Measurements from ENCODE around the gene SGPP1. TPM values are rescaled to one million over a fixed set of nuclear protein-coding genes. Genes with fewer than 3 reads are reported as not detected.
"Not testable (repeated sequence)": the region's sequence is repeated elsewhere in the genome, so short reads cannot be mapped to it uniquely, and the experiment has no call there.

Gene SGPP1
- polyA plus RNA-seq, 2 donors: 2.5 to 4.5 TPM

- WGBS, 2 donors: 89 to 95% methylated on average over 12 of the region's 12 CpGs
- no peaks in the 10 kb centered on the region for H3K36me3 ChIP-seq (ENCODE audit: control insufficient read depth in 2 of 2, insufficient read depth in 2 of 2, low read length in 1 of 2)
- no peak overlapping the region for H3K4me3 ChIP-seq (ENCODE audit: low read depth in 1 of 2, low read length in 2 of 2)
- no peaks in the 10 kb centered on the region for H3K27me3 ChIP-seq (ENCODE audit: control insufficient read depth in 1 of 2, insufficient read depth in 2 of 2, low read length in 2 of 2)
- H3K9me3 ChIP-seq (ENCODE audit: control insufficient read depth in 2 of 2, insufficient read depth in 1 of 2, low read depth in 1 of 2, low read length in 1 of 2): no peaks in the 10 kb centered on the region
- no peak overlapping the region for H3K27ac ChIP-seq (ENCODE audit: low read depth in 2 of 2, low read length in 1 of 2)
- no peaks in the 10 kb centered on the region for H3K4me1 ChIP-seq (ENCODE audit: control insufficient read depth in 2 of 2, insufficient read depth in 2 of 2, low read length in 1 of 2)
These were observed 64.2 kb downstream of the SGPP1 start for GRCh38 chr14:63663428-63664341.

- no peaks in the 10 kb centered on the region for H3K9me3 ChIP-seq (ENCODE audit: control insufficient read depth in 2 of 2, insufficient read depth in 1 of 2, low read depth in 1 of 2, low read length in 1 of 2)
- WGBS, 2 donors: 93 to 94% methylated on average over 8 of the region's 8 CpGs
These were observed 65.1 kb downstream of the SGPP1 start for GRCh38 chr14:63662776-63663175.

GRCh38 chr14:63661881-63662280 is 66.0 kb downstream of the SGPP1 start:
- H3K4me1 ChIP-seq (ENCODE audit: control insufficient read depth in 2 of 2, insufficient read depth in 2 of 2, low read length in 1 of 2); H3K27me3 ChIP-seq (ENCODE audit: control insufficient read depth in 1 of 2, insufficient read depth in 2 of 2, low read length in 2 of 2); H3K36me3 ChIP-seq (ENCODE audit: control insufficient read depth in 2 of 2, insufficient read depth in 2 of 2, low read length in 1 of 2); H3K9me3 ChIP-seq (ENCODE audit: control insufficient read depth in 2 of 2, insufficient read depth in 1 of 2, low read depth in 1 of 2, low read length in 1 of 2); H3K27ac ChIP-seq (ENCODE audit: low read depth in 2 of 2, low read length in 1 of 2); H3K4me3 ChIP-seq (ENCODE audit: low read depth in 1 of 2, low read length in 2 of 2): not testable (repeated sequence)
- 96 to 97% methylated on average over 10 of the region's 10 CpGs for whole genome bisulfite sequencing, 2 donors

More at GRCh38 chr14:63662776-63663175, 65.1 kb downstream of the SGPP1 start:
- H3K4me1 ChIP-seq (ENCODE audit: control insufficient read depth in 2 of 2, insufficient read depth in 2 of 2, low read length in 1 of 2): no peaks in the 10 kb centered on the region
- H3K4me3 ChIP-seq (ENCODE audit: low read depth in 1 of 2, low read length in 2 of 2): no peak overlapping the region
- no peak overlapping the region for H3K27ac ChIP-seq (ENCODE audit: low read depth in 2 of 2, low read length in 1 of 2)
- no peaks in the 10 kb centered on the region for H3K36me3 ChIP-seq (ENCODE audit: control insufficient read depth in 2 of 2, insufficient read depth in 2 of 2, low read length in 1 of 2)
- H3K27me3 ChIP-seq (ENCODE audit: control insufficient read depth in 1 of 2, insufficient read depth in 2 of 2, low read length in 2 of 2): no peaks in the 10 kb centered on the region

GRCh38 chr14:63659726-63660125 is 68.1 kb downstream of the SGPP1 start:
- H3K36me3 ChIP-seq (ENCODE audit: control insufficient read depth in 2 of 2, insufficient read depth in 2 of 2, low read length in 1 of 2): no peaks in the 10 kb centered on the region
- no peaks in the 10 kb centered on the region for H3K9me3 ChIP-seq (ENCODE audit: control insufficient read depth in 2 of 2, insufficient read depth in 1 of 2, low read depth in 1 of 2, low read length in 1 of 2)
- H3K27me3 ChIP-seq (ENCODE audit: control insufficient read depth in 1 of 2, insufficient read depth in 2 of 2, low read length in 2 of 2): no peaks in the 10 kb centered on the region
- no peaks in the 10 kb centered on the region for H3K4me1 ChIP-seq (ENCODE audit: control insufficient read depth in 2 of 2, insufficient read depth in 2 of 2, low read length in 1 of 2)
- H3K4me3 ChIP-seq (ENCODE audit: low read depth in 1 of 2, low read length in 2 of 2): no peak overlapping the region
- H3K27ac ChIP-seq (ENCODE audit: low read depth in 2 of 2, low read length in 1 of 2): no peak overlapping the region
- 67 to 85% methylated on average over 4 of the region's 4 CpGs for WGBS, 2 donors

- WGBS, 2 donors: 85 to 86% methylated on average over 4 of the region's 4 CpGs
- H3K4me1 ChIP-seq (ENCODE audit: control insufficient read depth in 2 of 2, insufficient read depth in 2 of 2, low read length in 1 of 2): no peaks in the 10 kb centered on the region
- H3K4me3 ChIP-seq (ENCODE audit: low read depth in 1 of 2, low read length in 2 of 2): no peak overlapping the region
- H3K27ac ChIP-seq (ENCODE audit: low read depth in 2 of 2, low read length in 1 of 2): no peak overlapping the region
- no peaks in the 10 kb centered on the region for H3K9me3 ChIP-seq (ENCODE audit: control insufficient read depth in 2 of 2, insufficient read depth in 1 of 2, low read depth in 1 of 2, low read length in 1 of 2)
- H3K27me3 ChIP-seq (ENCODE audit: control insufficient read depth in 1 of 2, insufficient read depth in 2 of 2, low read length in 2 of 2): no peaks in the 10 kb centered on the region
- H3K36me3 ChIP-seq (ENCODE audit: control insufficient read depth in 2 of 2, insufficient read depth in 2 of 2, low read length in 1 of 2): no peaks in the 10 kb centered on the region
These were observed 71.7 kb downstream of the SGPP1 start for GRCh38 chr14:63656194-63656593.

GRCh38 chr14:63654936-63655335 is 72.9 kb downstream of the SGPP1 start:
- Histone ChIP-seq H3K9me3 (ENCODE audit: control insufficient read depth in 2 of 2, insufficient read depth in 1 of 2, low read depth in 1 of 2, low read length in 1 of 2) (no peaks in the 10 kb centered on the region), H3K27ac (ENCODE audit: low read depth in 2 of 2, low read length in 1 of 2) (no peak overlapping the region), H3K36me3 (ENCODE audit: control insufficient read depth in 2 of 2, insufficient read depth in 2 of 2, low read length in 1 of 2) (no peaks in the 10 kb centered on the region), H3K27me3 (ENCODE audit: control insufficient read depth in 1 of 2, insufficient read depth in 2 of 2, low read length in 2 of 2) (no peaks in the 10 kb centered on the region), H3K4me3 (ENCODE audit: low read depth in 1 of 2, low read length in 2 of 2) (no peak overlapping the region), H3K4me1 (ENCODE audit: control insufficient read depth in 2 of 2, insufficient read depth in 2 of 2, low read length in 1 of 2) (no peaks in the 10 kb centered on the region)
- 75 to 85% methylated on average over 2 of the region's 2 CpGs for WGBS, 2 donors

GRCh38 chr14:63654346-63654745 is 73.5 kb downstream of the SGPP1 start:
- no peaks in the 10 kb centered on the region for H3K27me3 ChIP-seq (ENCODE audit: control insufficient read depth in 1 of 2, insufficient read depth in 2 of 2, low read length in 2 of 2)
- no peak overlapping the region for H3K27ac ChIP-seq (ENCODE audit: low read depth in 2 of 2, low read length in 1 of 2)
- H3K36me3 ChIP-seq (ENCODE audit: control insufficient read depth in 2 of 2, insufficient read depth in 2 of 2, low read length in 1 of 2): no peaks in the 10 kb centered on the region
- no peak overlapping the region for H3K4me3 ChIP-seq (ENCODE audit: low read depth in 1 of 2, low read length in 2 of 2)
- no peaks in the 10 kb centered on the region for H3K9me3 ChIP-seq (ENCODE audit: control insufficient read depth in 2 of 2, insufficient read depth in 1 of 2, low read depth in 1 of 2, low read length in 1 of 2)
- 95% methylated on average over 2 of the region's 2 CpGs for WGBS, 2 donors
- H3K4me1 ChIP-seq (ENCODE audit: control insufficient read depth in 2 of 2, insufficient read depth in 2 of 2, low read length in 1 of 2): no peaks in the 10 kb centered on the region

- no peak overlapping the region for H3K4me3 ChIP-seq (ENCODE audit: low read depth in 1 of 2, low read length in 2 of 2)
These were observed 75.5 kb downstream of the SGPP1 start for GRCh38 chr14:63652406-63652805.

GRCh38 chr14:63650256-63650952 is 77.5 kb downstream of the SGPP1 start:
- no peaks in the 10 kb centered on the region for H3K27me3 ChIP-seq (ENCODE audit: control insufficient read depth in 1 of 2, insufficient read depth in 2 of 2, low read length in 2 of 2)
- no peak overlapping the region for H3K27ac ChIP-seq (ENCODE audit: low read depth in 2 of 2, low read length in 1 of 2)
- H3K4me3 ChIP-seq (ENCODE audit: low read depth in 1 of 2, low read length in 2 of 2): no peak overlapping the region
- no peaks in the 10 kb centered on the region for H3K4me1 ChIP-seq (ENCODE audit: control insufficient read depth in 2 of 2, insufficient read depth in 2 of 2, low read length in 1 of 2)
- no peaks in the 10 kb centered on the region for H3K9me3 ChIP-seq (ENCODE audit: control insufficient read depth in 2 of 2, insufficient read depth in 1 of 2, low read depth in 1 of 2, low read length in 1 of 2)
- WGBS, 2 donors: 60 to 76% methylated on average over 3 of the region's 3 CpGs
- H3K36me3 ChIP-seq (ENCODE audit: control insufficient read depth in 2 of 2, insufficient read depth in 2 of 2, low read length in 1 of 2): no peaks in the 10 kb centered on the region

More at GRCh38 chr14:63652406-63652805, 75.5 kb downstream of the SGPP1 start:
- no peaks in the 10 kb centered on the region for H3K4me1 ChIP-seq (ENCODE audit: control insufficient read depth in 2 of 2, insufficient read depth in 2 of 2, low read length in 1 of 2)
- H3K9me3 ChIP-seq (ENCODE audit: control insufficient read depth in 2 of 2, insufficient read depth in 1 of 2, low read depth in 1 of 2, low read length in 1 of 2): no peaks in the 10 kb centered on the region
- WGBS, 2 donors: 92 to 95% methylated on average over 3 of the region's 3 CpGs
- no peaks in the 10 kb centered on the region for H3K36me3 ChIP-seq (ENCODE audit: control insufficient read depth in 2 of 2, insufficient read depth in 2 of 2, low read length in 1 of 2)
- no peaks in the 10 kb centered on the region for H3K27me3 ChIP-seq (ENCODE audit: control insufficient read depth in 1 of 2, insufficient read depth in 2 of 2, low read length in 2 of 2)
- no peak overlapping the region for H3K27ac ChIP-seq (ENCODE audit: low read depth in 2 of 2, low read length in 1 of 2)

All from esophagus (tissue), 2 donors.